Heart left ventricle (tissue), 16 donors: ENCODE data around the gene OR4D2. TPM values are rescaled to one million over a fixed set of nuclear protein-coding genes. Genes with fewer than 3 reads are reported as not detected.

ENCODE experiments used
- ATAC-seq, 4 donors: fragments of 200-7000 bp; cut with Tn5 transposase; one replicate each; pipeline ENCODE4 v1.9.1; 2020 to 2022; ENCODE audit warnings: moderate library complexity in 4 of 4, mild to moderate bottlenecking in 3 of 4, moderate number of reproducible peaks in 1 of 4
- DNase-seq, 5 donors: peaks; one replicate each; pipeline ENCODE4 v3.0.0-alpha.2; 2020
- H3K27ac ChIP-seq, 12 donors: fragments of 200-600 bp; sonication (generic) in 4 of 12; one replicate each; pipeline versions ENCODE4 v1.5.0 to v1.8.0; 2016 to 2022; ENCODE audit warnings: mild to moderate bottlenecking in 2 of 12
- H3K27me3 ChIP-seq, 9 donors: fragments of 200-600 bp; sonication (generic) in 2 of 9; one replicate each; pipeline versions ENCODE4 v1.5.1 to v1.8.0; 2016 to 2022; ENCODE audit warnings: mild to moderate bottlenecking in 3 of 9
- H3K36me3 ChIP-seq, 9 donors: fragments of 200-600 bp; sonication (generic) in 2 of 9; one replicate each; pipeline versions ENCODE4 v1.5.0 to v1.8.0; 2018 to 2022; ENCODE audit warnings: mild to moderate bottlenecking in 2 of 9
- H3K4me1 ChIP-seq, 12 donors: fragments of 200-600 bp; sonication (generic) in 4 of 12; one replicate each; pipeline versions ENCODE4 v1.5.0 to v1.8.0; 2016 to 2022; ENCODE audit warnings: mild to moderate bottlenecking in 3 of 12
- H3K4me3 ChIP-seq, 12 donors: fragments of 200-600 bp; sonication (generic) in 4 of 12; one replicate each; pipeline versions ENCODE4 v1.5.0 to v1.8.0; 2017 to 2022; ENCODE audit warnings: mild to moderate bottlenecking in 9 of 12, moderate library complexity in 4 of 12
- H3K9me3 ChIP-seq, 12 donors: fragments of 200-600 bp; sonication (generic) in 4 of 12; one replicate each; pipeline versions ENCODE4 v1.5.0 to v1.8.0; 2016 to 2022; ENCODE audit warnings: mild to moderate bottlenecking in 1 of 12
- POLR2A ChIP-seq, 2 donors: fragments of 450-650 bp; IDR thresholded peaks; one replicate each; pipeline ENCODE4 v1.6.1; 2017; ENCODE audit warnings: antibody characterized with exemption in 2 of 2, mild to moderate bottlenecking in 2 of 2, moderate library complexity in 2 of 2
- WGBS, 4 donors: extraction: QIAGEN DNeasy Blood & Tissue Kit in 2 of 4; methylation state at CpG; one replicate each; pipeline versions ENCODE4 v1.1.5 to v1.1.7; 2013 to 2018; 5-methylcytosine and 5-hydroxymethylcytosine counted together
- intact Hi-C, 10 donors: fragments of 100-400 bp; cut with DNase I; formaldehyde crosslinking; loops; one replicate each; pipeline versions ENCODE4 v1.11.1 to v1.14.2; 2022
- polyA plus RNA-seq, 2 donors: library from polyadenylated mRNA; stranded (reverse); fragments of 200-250 nt; gene quantifications; one replicate each; pipeline ENCODE4 v1.2.3, GENCODE V29; 2013
- total RNA-seq, 9 donors: library from RNA; depleted of rRNA in 2 of 9; stranded (reverse); fragments of >200 nt in 2 of 9; fragmentation: NEBNext Ultra II Directional in 3 of 9; extraction: Animal tissue kit (Norgen Biotek cat#: 25700) in 3 of 9; gene quantifications; one replicate each; pipeline versions ENCODE4 v1.1.0 to v1.2.4, GENCODE V29; 2016 to 2023
- TF ChIP-seq, protein P1 (sequence below), 12 donors: fragments of 200-600 bp; sonication (generic) in 4 of 12; IDR thresholded peaks; one replicate each; pipeline versions ENCODE4 v1.5.0 to v1.8.0; 2018 to 2022; ENCODE audit warnings: antibody characterized with exemption in 12 of 12, mild to moderate bottlenecking in 5 of 12
- donor health status: ischemic (EF 13 %, LVEDD 7.1; RV severe dilation, severe dysfunction).
- donor health status: healthy with polysubstance abuse.
- donor health status: DM: no; HTN: yes; CAD: no.
- donor health status: DM: no; HTN: no; CAD: no.
- donor health status: ischemic (EF 25% LVEDD 6.9; RV normal size, moderate dysfunction).
- donor health status: ischemic (EF 25% LVEDD 5.7; RV mildly dilated, moderate dysfunction).
- donor health status: healthy.
- donor health status: DM: yes; HTN: yes; CAD: no.
- donor health status: ischemic (EF 35%, LVEDD 5.7; RV mildly dilated, moderate dysfunction).
- donor health status: nonischemic (EF 11% LVEDD 7.7; RV severe dilation, severe dysfunction).
- donor health status: DM: yes; HTN: yes; CAD: no.
- donor health status: PGD.
- donor health status: ischemic (EF 29% LVEDD 5.4; RV normal size, mild dysfunction).
- donor health status: nonischemic (EF 23%, LVEDD 6.1; RV moderate dilation, normal function).

Gene OR4D2
- total and polyA plus RNA-seq, 11 donors: not detected

DNA sequence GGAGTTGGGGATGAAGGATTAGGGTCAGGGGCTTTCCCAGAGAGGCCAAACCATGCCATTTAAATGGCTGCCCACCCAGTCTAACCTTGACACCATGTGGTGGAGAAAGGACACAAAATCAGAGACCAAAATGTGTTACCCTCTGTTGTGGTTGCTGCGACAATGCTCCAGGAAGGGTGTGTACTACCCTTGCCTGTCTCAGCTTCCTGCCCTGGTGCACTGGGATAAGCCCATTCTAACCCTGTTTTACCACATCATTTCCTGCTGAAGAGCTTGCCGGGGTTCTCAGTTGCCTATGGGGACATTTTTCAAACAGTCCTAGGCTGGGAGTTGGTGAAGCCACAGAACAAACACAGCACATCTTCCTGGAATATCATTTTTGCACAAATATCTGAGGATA is 13.7 kb upstream of the OR4D2 start:
- DNase-seq (peak in 2 of 5 donors; percentile 20 to 49), ATAC-seq (peak in 3 of 4 donors; percentile 60 to 84 (median 68))
- Histone ChIP-seq H3K4me3 (no peak overlapping the region), H3K36me3 (no peaks in the 10 kb centered on the region), H3K27ac (peak overlapping the region in 7 of 12 donors; percentile 3 to 74 (median 24)), H3K9me3 (no peaks in the 10 kb centered on the region), H3K27me3 (peaks cover 0 to 55% (median 14%) of the 10 kb centered on the region in 9 donors), H3K4me1 (peaks cover 0 to 26% (median 2%) of the 10 kb centered on the region in 12 donors)
- WGBS, 4 donors: 46 to 59% (median 55%) methylated on average over 2 of the region's 2 CpGs
- TF ChIP-seq, protein P1, sequence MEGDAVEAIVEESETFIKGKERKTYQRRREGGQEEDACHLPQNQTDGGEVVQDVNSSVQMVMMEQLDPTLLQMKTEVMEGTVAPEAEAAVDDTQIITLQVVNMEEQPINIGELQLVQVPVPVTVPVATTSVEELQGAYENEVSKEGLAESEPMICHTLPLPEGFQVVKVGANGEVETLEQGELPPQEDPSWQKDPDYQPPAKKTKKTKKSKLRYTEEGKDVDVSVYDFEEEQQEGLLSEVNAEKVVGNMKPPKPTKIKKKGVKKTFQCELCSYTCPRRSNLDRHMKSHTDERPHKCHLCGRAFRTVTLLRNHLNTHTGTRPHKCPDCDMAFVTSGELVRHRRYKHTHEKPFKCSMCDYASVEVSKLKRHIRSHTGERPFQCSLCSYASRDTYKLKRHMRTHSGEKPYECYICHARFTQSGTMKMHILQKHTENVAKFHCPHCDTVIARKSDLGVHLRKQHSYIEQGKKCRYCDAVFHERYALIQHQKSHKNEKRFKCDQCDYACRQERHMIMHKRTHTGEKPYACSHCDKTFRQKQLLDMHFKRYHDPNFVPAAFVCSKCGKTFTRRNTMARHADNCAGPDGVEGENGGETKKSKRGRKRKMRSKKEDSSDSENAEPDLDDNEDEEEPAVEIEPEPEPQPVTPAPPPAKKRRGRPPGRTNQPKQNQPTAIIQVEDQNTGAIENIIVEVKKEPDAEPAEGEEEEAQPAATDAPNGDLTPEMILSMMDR (IDR thresholded peaks at IDR 0.05): no peak
- no peak for TF ChIP-seq POLR2A (IDR thresholded peaks at IDR 0.05)
- intact Hi-C loops: no loop called here

DNA sequence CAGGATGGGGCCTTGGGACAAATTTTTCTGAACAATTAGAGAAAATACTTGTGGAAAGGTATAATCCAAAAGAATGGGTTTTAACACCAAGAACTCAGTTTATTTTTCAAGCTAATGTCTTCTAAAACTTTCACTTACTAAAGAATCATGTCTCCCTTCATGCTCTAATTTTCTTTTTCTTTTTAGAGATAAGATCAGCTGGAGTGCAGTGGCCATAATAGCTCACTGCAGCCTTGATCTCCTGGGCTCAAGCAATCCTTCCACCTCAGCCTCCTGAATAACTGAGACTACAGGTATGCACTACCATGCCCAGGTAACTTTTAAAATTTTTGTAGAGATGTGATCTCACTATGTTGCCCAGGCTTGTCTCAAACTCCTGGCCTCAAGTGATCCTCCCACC is 13.1 kb upstream of the OR4D2 start:
- H3K36me3 ChIP-seq: no peaks in the 10 kb centered on the region
- ATAC-seq: no peak
- H3K9me3 ChIP-seq: no peaks in the 10 kb centered on the region
- peaks cover 0 to 26% (median 2%) of the 10 kb centered on the region in 12 donors for H3K4me1 ChIP-seq
- intact Hi-C loops: no loop called here
- H3K27ac ChIP-seq: peak overlapping the region in 2 of 12 donors; percentile 19 to 29
- no peak overlapping the region for H3K4me3 ChIP-seq
- no peak for TF ChIP-seq POLR2A (IDR thresholded peaks at IDR 0.05)
- TF ChIP-seq, protein P1 (IDR thresholded peaks at IDR 0.05): no peak
- DNase-seq: no peak
- H3K27me3 ChIP-seq: peaks cover 0 to 51% (median 14%) of the 10 kb centered on the region in 9 donors

DNA sequence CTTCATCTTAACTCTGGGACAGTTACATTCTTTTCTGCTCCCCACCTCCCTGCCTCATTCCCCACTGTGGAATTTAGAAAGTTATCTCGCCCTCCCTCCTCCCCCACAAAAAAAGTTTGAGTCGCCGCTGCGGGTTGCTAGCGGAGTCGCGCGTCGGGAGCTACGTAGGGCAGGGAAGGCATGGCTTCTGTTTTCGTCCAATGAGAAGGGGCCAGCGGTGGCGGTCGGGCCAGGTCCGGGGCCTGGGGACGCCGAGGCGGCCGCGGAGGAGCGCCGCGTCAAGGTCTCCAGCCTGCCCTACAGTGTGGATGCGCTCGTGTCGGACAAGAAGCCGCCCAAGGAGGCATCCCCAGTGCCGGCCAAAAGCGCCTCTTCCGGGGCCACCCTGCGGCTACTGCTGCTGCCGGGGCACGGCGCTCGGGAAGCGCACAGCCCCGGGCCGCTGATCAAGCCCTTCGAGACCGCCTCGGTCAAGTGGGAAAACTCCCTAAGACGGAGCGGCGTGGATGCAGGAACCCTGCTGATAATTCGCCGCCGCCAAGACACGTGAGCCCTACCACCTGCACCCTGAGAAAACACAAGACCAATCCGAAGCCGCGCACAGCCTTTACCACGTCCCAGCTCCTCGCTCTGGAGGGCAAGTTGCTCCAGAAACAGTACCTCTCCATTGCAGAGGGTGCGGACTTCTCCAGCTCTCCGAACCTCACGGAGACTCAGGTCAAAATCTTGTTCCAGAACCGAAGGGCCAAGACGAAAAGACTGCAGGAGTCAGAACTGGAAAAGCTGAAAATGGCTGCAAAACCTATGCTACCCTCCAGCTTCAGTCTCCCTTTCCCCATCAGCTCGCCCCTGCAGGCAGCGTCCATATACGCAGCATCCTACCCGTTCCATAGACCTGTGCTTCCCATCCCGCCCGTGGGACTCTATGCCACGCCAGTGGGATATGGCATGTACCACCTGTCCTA is 9.7 kb upstream of the OR4D2 start:
- H3K4me3 ChIP-seq: peak overlapping the region; percentile 2 to 62 (median 48)

DNA sequence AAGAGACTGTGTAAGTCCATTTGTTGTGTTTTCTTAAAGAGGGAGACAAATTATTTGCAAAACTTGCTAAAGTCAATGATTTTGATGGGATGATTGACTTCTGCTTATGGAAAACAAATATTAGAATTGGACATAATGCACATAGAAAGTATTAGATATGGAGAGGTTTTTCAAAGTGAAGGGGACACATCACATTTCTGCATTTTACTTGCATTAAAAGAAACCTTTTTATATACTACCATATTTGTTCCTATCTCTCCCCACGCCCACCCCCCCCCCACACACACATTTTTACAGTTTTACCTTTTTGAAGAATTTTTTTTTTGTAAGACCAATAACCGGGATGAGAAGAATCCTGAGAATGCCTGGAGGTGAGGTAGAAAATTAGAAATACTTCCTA is 8.6 kb upstream of the OR4D2 start:
- no peak overlapping the region for H3K27ac ChIP-seq
- no peak for DNase-seq
- no peak for ATAC-seq
- no peaks in the 10 kb centered on the region for H3K36me3 ChIP-seq
- peaks cover 0 to 70% (median 13%) of the 10 kb centered on the region in 9 donors for H3K27me3 ChIP-seq
- intact Hi-C loops: no loop called here
- H3K4me3 ChIP-seq: no peak overlapping the region
- 74 to 84% (median 79%) methylated on average over 2 of the region's 2 CpGs for WGBS, 4 donors
- TF ChIP-seq, protein P1 (IDR thresholded peaks at IDR 0.05): no peak
- no peak for TF ChIP-seq POLR2A (IDR thresholded peaks at IDR 0.05)
- no peaks in the 10 kb centered on the region for H3K9me3 ChIP-seq
- peaks cover 0 to 15% (median 0%) of the 10 kb centered on the region in 12 donors for H3K4me1 ChIP-seq

More for the DNA sequence above, 9.7 kb upstream of the OR4D2 start:
- no peak for TF ChIP-seq POLR2A (IDR thresholded peaks at IDR 0.05)
- Histone ChIP-seq H3K9me3 (no peaks in the 10 kb centered on the region), H3K4me1 (peaks cover 0 to 25% (median 2%) of the 10 kb centered on the region in 12 donors), H3K27me3 (peaks cover 0 to 64% (median 13%) of the 10 kb centered on the region in 9 donors), H3K36me3 (no peaks in the 10 kb centered on the region), H3K27ac (peak overlapping the region in 2 of 12 donors; percentile 27 to 56)
- intact Hi-C loops: no loop called here
- 2 to 6% (median 2%) methylated on average over 17 to 65 of the region's 65 CpGs for WGBS, 4 donors
- ATAC-seq (peak in 3 of 4 donors; percentile 78 to 86 (median 85)), DNase-seq (peak; percentile 9 to 75 (median 28))
